NCI-H1092 treated with DMSO at 0.1 percent for 48 hours (cell line): ENCODE measurements around the gene RASAL3.

Experiments used
- DNase-seq: peaks from one replicate; lab custom pipeline; 2025; lab: John Stamatoyannopoulos, UW

The RASAL3 gene

DNA sequence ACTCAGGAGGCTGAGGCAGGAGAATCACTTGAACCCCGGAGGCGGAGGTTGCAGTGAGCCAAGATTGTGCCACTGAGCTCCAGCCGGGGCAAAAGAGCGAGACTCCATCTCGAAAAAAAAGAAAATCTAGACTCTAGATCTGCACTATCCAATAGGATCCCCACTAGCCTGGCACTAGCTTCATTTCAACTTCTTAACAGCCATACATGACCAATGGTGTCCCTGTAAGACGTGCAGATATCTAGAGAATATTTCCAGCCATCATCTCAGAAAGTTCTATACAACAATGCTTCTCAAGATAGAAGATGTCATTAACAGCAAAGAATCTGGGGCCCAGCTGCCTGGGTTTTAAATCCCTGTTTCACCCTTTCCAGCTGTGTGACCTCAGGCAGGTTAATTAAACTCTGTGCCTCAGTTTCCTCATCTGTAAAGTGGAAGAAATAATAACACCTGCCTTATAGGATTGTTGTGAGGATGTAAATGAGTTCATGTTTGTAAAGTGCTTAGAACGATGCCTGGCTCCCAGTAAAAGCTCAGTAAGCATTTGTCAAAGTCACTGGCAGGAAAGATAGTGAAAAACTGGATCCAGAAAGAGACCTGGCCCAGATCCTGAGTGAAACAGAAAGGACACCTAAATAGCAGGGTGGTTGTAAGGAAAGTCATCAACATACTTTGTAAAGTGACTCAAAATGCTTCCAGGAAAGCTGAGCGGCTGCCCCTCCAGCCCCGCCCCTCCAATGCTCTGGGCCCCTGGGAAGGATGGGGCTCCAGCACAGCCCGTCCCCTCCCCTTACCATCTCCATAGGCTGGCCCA, 28.1 kb downstream of the RASAL3 start:
- no peak for DNase-seq

DNA sequence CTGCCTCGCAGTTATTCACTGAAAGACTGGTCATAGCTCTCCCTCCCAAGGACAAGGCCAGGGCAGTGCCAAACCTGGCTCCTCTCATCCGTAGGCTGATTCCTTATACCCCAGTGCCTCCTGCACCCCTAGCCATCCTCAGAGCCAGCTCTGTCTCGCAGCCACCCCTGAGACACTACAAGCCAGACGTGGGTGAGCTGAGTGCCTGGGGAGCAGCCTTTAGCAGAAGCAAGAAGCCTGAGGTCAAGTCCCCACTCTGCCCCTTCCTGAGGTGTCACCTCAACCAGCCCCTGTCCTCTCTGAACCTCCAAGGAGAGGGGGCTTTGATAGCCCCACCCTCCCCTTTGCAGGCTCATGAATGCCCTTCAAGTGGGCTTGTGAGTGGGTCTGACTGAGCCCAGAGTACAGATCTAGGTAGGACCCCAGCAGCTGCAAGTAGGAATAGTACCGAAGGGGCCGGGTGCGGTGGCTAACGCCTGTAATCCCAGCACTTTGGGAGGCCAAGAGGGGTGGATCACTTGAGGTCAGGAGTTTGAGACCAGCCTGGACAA, 30.8 kb downstream of the RASAL3 start:
- DNase-seq: no peak

DNA sequence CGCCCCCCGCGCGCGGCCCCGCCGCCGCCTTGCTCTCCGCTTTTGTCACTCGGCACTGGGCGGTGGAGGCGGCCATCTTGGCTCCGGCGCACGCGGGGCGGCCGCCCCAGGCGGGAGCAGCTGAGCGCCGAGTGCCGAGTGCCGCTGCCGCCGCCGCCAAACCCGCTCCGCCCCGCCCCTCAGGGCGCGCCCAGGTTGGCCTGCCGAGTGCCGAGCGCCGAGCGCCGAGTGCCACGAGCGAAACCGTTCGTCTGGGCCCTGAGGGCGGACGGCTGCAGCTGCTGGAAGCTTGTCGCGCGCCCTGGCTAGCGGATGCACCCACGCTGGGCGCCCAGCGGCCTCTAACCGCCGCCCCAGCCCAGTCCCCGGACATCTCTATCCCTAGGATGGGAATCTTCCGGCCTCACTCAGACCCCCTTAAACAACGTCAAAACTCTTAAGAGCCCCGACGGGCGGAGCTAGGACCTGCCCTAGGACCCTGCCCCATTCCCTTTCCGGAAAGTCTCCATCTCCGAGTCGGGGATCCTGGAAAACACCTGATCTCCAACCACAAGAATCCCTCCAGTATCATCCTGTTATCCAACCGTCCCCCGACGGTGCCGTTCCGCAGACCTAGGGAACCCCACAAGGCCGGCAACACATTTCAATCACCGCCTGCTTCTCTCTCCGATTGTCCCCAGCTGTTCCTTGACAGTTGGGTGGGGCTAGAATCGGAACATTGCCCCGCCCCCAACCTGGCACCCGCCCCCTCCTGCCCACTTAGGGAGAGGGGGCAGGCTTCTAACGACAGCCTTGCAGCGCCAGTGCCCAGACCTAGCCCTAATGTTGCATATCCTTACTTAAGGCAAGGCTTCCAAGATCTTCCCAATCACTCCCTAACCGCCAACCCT, 31.5 kb downstream of the RASAL3 start:
- DNase-seq: peak; percentile 91

DNA sequence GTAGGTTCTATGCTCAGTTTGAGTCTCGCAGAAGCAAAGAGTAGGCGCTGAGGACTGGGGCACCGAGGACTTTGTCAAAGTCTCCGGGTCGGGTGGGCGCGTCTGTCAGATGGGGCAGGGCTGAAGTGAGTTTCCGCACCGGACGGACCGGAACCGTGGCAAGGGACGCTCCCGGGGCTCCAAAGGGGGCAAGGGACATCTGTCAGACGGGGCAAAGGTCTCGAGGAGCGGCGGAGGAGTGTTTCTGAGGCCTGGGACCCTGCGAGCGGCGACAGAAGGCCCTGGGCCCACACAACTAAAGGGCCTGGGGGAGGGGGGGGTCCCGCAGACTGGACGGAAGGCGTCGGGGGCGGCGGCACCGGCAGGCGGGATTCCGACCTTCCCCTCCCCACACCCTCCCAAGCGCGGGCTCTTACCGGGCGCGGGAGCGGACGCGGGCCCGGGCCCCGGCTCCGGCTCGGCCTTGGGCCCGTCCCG, 32.3 kb downstream of the RASAL3 start:
- no peak for DNase-seq

DNA sequence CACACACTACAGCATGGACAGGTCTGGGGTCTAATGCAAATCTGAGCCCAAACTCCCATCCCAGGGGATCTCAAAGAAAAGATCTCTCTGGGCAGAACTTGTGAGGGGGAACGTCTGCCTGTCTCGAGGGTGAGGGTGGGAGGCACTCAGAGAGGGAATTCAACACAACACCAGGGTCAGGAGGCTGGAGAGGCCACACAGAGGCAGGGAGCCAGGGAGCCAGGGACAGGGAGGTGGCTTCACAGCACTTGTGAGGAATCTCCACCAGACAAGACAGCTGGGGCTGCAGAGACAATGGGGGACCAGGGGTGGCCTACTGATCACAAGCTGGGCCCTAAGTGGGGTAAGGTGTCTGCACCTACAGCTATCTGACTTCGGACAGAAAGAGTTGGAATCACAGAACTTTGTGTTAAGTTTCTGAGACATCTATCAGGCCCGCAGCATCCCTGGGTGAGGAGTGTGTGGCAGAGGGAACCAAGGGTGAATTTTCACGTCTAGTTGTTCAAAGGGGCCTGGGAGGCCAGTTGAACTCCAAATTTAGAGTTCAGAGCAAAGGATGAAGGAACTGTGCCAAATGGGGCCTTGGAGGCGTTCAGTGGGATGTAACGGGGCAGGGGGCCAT, 32.8 kb downstream of the RASAL3 start:
- no peak for DNase-seq

DNA sequence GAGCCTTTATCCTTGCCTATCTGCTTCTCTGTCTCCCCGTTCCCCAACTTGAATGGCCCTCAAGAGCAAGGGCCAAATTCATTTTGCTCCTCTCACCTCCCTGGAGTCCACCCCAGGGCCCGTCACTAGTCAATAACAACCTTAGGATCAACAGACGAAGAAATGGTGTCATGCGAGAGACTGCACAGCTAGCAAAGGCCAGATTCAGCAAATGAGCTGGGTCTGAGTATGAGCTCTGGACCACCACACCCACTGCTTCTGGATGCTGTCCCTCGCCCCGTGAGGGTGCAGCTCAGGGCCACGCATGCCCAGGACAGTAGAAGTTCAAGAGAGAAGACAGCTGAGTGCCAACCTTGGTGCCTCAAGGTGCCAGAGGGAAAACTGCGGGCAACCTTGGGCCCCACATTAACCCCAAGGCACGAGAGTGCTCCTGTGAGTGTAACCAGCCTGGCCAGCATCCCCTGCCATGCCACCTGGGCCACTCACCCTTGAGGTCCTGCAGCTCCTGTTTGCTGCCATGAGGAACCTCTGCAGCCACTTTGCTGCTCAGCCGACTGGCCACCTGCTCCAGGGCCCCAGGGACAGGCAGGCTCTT, 33.7 kb downstream of the RASAL3 start:
- no peak for DNase-seq

DNA sequence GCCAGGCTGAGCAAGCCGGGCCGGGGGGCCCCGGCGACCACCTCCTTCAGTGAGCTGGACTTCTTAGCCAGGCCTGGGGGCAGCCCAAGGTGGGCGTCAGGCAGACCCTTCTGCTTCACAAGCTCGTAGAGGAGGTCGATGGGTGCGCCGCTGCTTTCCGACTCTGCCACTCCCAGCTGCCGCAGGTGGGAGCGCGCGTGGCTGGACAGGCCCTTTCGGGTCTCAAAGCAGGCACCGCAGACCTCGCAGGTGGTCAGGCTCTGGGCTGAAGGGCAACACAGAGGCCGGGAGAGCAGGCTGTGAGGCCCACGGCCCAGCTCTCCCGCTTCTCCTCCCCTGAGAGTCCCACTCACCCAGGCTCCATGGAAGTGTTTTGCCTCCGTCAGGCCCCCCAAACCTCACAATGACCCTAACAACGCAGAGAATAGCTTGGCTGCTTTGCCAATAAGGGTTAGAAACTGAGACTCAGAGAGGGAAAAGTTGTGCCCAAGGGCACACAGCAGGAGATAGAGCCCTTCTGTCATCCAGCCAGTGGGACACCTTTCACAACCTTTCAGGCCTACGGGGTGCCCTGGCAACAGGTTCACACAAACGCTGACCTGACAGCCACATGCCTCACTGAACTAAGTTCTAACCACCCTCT, 34.4 kb downstream of the RASAL3 start:
- DNase-seq: no peak

DNA sequence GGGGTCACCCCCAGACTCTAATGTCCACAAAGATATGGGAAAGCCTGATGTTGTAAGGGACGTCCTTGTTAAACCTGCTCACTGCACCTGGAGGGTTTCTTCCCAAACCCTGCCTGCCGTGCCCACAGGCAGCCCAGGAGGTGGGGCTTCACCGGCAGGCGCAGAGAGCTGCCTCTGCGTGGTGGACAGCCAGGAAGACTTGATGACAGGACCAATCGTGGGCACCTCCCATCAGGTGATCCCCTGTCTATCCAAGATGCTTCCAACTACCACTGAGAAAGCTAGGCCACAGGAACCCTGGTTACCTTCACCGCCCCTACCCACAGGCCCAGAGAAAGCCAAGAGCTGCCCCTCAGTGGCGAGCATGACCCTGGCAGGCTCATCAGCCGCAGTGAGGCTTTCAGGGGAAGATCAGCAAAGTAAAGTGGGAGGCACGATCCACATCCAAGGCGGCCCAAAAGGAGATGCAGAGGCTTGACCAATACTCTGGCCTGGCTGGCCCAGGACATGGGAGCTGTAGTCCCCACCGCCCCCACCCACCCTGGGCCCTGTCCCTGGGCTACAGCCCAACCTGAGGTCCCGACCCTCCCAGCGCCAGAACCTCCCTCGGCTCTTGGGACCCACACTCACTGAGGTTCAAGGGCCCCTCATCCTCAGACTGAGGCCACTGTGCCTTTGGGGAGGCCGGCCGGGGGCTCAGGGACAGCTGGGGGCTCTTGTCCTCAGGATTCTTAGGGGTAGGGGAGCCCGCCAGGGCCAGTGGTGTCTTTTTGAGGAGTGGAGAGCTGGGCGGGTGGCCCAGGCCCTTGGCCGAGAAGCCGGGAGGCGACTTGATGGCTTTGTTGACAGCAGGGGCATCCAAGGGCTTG, 35.2 kb downstream of the RASAL3 start:
- DNase-seq: no peak

DNA sequence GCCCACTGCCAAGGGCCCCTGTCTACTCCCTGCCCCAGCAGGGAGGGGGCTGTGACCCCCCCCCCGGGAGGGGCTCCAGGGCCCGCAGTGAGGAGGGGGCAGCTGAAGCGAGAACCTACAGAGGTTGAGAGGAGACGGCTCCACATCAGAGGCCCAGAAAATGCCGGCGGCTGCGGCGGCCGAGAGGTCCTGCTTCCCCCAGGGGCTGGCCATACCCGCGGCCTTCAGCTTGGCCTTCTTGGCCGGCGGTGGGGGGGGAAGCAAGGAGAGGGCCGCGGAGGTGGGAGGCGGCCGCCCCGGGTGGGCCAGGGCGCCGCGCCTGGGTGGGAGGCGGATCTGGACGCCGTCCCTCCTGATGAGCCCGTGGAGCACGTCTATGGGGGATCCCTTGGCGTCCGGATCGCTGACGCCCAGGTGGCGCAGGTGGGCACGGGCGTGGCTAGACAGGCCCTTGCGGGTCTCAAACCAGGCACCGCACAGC, 36.3 kb downstream of the RASAL3 start:
- DNase-seq: no peak

DNA sequence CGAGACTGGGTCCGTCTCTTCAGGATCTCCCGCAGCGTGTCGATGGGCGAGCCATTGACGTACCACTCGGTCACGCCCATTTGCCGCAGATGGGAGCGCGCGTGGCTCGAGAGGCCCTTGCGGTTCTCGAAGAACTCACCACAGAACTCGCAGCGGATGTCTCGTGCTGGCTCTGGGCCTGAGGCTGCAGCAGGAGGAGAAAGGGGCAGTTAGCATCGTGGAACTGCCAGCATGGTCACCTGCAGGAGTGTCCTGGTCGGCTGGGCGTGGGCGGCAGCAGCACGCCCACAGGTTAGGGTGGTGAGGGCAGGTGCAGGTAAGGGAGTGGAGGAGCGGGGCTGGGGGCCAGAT, 37.0 kb downstream of the RASAL3 start:
- DNase-seq: no peak

DNA sequence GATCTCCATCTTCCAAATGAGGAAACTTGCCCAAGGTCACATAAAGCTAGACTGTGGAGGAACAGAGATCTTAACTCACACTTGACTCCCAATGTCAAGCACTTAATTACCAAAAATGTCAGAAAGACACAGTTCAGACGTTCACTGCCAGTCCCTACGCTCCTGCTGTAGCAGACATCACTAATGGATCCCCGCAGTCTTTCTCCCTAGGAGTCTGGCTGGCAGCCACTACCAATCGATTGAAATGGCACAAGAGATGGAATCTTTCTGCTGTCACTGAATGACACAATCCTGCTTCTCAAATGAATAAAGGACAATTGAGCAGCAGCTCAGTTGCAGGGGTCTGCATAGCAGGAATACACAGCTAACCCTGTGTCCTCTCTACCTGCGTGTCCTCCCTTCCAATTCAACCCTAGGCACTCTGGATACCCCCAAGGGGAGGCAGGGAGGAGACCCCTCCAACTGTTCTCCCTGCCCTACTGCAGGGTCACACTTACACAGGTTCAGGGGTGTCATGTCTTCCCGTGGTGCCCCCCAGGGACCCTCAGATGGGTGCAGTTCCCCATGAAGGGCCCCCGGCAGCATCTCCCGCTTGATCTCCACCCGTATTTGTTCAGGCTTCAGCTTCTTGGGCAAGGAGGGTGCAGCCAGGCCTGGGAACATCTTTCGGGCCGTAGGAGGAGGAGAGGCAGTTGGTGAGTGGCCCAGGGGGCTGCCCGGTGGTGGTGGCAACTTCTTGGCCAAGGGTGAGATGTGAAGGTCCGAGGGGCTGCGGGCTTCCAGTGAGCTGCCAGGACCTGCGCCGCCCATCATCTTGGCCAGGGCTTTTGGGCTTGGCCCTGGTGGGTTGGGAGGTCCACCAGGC, 37.6 kb downstream of the RASAL3 start:
- DNase-seq: no peak

DNA sequence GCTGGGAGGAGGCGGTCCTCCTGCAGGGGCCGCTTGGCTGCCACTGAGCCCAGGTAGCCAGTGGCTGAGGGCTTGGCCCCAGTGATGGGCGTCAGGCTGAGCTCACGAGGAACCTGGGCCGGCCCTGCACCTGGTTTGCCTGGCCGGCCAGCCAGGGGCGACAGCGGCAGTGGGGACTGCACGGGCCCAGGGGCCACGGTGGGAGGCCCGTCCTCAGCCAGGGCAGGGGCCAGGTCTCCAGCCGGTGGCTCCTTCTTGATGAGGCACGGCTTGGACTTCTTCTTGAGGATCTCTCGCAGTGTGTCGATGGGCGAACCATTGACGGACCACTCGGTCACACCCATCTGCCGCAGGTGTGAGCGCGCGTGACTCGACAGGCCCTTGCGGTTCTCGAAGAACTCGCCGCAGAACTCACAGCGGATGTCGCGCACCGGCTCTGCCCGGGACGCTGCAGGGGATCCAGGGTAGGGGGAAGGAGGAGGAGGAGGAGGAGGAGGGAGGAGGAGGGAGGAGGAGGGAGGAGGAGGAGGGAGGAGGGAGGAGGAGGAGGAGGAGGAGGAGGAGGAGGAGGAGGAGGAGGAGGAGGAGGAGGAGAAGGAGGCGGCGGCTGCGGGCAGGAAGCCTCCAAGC, 38.9 kb downstream of the RASAL3 start:
- no peak for DNase-seq

DNA sequence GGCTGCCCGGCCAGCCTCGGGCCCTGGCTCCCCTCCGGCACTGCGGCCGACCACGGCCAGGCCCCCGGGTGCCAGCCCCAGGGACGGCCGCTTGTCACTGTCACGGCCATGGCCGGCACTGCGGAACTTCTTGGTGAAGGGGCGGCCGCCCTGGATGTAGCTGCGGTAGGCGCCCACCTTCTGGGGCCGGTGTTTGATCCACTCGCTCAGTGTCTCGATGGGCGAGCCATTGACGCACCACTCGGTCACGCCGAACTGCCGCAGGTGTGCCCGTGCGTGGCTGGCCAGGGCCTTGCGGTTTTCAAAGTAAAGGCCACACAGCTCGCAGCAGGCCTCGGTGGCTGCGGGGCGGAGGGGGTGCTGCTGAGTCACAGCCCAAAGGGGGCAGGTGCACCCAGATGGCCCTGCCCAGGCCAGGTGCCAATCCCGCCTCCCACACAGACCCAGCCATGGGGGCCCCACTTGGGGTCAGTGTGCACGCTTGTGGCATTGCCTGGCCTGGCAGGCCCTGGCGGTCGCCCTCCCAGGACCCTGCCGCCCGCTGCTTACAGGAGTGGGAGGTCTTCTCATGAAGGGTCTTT, 39.6 kb downstream of the RASAL3 start:
- DNase-seq: no peak

DNA sequence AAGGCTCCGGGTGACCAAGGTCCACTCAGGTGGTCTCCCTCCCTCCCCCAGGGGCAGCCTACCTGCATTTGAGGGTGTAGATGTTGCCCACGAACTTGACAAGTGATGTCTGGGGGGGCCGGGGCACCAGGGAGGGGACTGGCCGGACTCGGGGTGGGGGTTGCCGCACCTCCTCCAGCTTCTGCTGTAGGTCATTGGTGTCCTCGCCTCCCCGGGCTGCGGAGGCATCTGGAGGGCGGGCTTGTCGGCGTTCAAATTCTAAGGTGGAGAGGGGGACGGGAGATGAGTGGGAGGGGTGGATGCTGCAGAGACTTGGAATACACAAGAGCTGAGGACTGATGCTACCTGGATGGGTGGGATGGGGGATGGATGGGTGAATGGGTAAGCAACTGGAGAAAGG, 40.2 kb downstream of the RASAL3 start:
- DNase-seq: no peak

DNA sequence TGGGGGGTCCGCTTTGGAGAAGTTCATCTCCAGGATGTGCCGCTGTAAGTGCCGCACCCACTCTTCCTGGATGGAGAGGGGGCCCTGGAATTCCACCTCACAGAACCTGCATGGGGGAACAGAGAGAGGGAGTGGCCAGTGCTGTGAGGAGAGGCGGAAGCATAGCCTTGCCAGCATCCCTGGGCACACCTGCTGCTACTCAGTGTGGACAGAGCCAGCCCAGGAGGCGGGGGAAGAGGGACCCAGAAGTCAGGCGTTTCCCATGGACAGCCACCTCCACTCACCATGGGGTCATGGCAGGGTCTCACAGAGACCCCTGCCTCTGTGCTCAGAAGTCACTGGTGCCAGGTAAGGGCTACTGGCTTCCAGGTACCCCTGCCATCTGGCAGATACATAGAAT, 41.2 kb downstream of the RASAL3 start:
- DNase-seq: no peak

DNA sequence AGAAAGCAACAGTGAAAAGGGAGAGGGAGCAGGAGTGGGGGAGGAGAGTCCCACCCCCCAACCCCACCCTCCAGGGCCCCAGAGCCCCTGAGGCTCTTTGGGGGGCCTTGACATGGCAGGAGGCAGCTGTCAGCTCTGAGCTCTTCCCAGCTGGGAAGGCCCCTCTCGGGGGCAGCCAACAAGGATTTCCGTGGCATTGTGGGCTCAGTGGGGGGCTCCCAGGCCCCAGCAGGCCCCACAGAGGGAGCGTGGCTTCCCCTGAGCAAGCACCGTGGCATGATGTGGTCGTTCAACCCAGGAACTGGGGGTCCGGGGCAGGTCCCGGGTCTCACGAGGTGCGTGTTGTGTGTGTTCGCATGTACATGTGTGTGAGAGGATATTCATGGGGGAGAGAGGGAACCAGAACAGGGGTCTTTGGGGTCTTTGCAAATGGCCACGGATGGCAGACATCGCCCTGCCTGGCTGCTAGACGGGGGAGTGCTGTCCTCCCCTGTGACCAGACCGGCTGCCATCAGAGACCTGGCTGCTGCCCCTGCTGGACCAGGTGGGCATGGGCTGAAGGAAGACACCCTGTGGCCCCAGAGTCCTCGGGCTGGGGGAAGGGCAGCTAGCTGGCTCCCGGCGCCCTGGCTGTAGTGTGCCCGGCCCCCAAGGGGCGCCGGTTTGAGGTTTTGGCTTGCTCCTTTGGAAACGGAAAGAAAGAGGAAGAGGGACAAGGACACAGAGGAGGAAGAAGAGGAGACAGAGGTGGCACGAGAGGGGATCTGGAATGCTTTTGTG, 41.9 kb downstream of the RASAL3 start:
- DNase-seq: no peak

DNA sequence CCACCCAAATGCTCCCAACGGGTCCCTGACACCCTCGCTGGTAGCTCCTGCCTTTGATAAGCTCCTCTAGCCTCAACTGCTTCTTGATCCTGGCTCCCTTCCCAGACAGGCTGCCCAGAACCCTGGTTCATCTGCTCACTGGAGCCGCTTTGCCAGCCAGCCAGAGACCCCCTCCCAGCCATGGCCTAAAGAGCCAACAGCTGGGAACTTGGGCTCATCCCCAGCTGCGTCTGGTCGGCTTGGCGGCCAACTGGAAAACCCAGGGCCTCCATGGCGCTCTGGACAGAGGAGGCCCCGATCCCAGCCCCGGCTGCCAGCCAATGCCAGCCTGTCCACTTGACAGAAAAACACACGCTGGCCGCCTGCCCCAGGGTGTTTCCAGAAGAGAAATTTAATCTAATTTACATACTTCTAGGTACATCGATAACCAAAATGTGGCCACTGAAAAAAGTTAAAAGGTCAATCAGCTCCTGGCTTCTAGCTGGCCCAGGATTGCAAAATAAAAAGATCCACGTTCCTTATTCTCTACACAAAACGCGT, 42.6 kb downstream of the RASAL3 start:
- peak; percentile 95 for DNase-seq
